ENCODE data around the gene SNN.
A peak's percentile ranks its signal among the peaks of the same experiment; 100 is the strongest.

Gene SNN

GRCh38 chr16:11667824-11668622 lies at the start of gene SNN:
Gene SNN (plus strand): TSS chr16:11668455. CDS start chr16:11676060, 7,605 bp downstream.
- peak; percentile 79 for DNase-seq (ENCODE audit: low read depth)

- peak; percentile 69 for DNase-seq (ENCODE audit: low read depth)
These were observed 48.9 kb upstream of the SNN start for GRCh38 chr16:11619327-11619851.

DNA sequence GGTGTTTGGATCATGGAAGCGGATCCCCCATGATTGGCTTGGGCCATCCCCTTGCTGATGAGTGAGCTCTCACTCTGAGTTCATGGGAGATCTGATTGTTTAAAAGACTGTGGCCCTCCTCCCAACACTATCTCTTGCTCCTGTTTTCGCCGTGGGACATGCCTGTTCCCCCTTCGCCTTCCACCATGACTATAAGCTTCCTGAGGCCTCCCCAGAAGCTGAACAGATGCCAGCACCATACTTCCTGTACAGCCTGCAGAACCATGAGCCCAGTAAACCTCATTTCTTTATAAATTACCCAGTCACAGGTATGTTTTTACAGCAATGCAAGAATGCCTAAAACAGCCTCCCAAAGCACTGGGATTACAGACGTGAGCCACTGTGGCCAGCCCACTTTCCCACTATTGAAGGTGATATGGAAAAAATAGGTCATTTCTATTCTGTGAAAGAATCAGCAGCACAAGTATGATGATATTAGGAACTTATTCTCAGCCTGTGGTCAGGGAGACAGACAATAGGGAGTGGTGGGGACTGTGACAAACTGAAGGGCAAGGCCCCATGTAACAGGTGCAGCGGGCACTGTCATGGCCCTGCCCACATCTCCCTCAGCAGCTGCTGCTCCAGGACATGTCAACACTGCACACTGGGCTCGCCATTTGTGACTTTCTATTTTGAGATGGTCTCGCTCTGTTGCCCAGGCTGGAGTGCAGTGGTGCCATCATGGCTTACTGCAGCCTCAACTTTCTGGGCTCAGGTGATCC lies 47.8 kb upstream of the SNN start:
- no peak for DNase-seq (ENCODE audit: low read depth)

DNA sequence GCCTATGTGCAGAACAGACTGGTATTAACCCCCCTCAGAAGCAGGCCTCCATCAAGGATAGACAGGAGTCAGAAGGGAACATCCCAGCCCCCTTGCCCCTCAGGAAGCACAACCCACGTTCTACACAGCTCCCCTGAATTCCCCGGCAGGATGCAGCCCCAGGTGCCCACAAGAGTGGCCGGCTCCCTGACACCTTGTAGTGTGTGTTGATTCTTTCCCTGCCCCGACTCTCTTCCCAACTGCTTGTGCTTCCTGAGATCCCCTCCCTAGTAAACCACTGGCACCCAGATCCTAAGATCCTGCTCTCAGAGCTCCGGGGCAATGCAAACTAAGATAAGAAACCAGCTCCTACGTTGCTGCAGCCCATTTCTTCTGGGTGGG lies 46.7 kb upstream of the SNN start:
- DNase-seq (ENCODE audit: low read depth), result no peak

GRCh38 chr16:11621920-11622651 lies 46.2 kb upstream of the SNN start:
- no peak for DNase-seq (ENCODE audit: low read depth)

DNA sequence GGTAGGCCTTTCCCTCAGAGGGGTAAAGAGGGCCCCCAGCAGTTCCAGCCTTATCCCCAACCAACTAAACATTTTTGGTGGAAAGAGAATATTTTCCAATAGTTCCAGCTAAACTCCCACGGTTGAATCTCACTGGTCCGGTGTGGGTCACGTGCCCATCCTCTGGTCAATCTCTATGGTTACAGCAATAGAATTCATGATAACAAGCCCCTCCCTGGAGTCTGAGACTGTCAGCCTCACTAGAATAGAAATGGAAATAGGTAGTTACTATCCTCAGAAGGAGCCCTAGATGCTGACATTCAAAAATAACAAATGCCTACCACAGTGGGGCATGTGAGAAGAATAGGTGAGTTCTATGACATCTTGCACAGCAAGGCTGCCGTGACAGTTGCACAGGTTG lies 44.0 kb upstream of the SNN start:
- DNase-seq (ENCODE audit: low read depth), result no peak

GRCh38 chr16:11624636-11625607 lies 43.3 kb upstream of the SNN start:
- DNase-seq (ENCODE audit: low read depth), result peak; percentile 53

- DNase-seq (ENCODE audit: low read depth), result no peak
These were observed 42.5 kb upstream of the SNN start for GRCh38 chr16:11625769-11626168.

DNA sequence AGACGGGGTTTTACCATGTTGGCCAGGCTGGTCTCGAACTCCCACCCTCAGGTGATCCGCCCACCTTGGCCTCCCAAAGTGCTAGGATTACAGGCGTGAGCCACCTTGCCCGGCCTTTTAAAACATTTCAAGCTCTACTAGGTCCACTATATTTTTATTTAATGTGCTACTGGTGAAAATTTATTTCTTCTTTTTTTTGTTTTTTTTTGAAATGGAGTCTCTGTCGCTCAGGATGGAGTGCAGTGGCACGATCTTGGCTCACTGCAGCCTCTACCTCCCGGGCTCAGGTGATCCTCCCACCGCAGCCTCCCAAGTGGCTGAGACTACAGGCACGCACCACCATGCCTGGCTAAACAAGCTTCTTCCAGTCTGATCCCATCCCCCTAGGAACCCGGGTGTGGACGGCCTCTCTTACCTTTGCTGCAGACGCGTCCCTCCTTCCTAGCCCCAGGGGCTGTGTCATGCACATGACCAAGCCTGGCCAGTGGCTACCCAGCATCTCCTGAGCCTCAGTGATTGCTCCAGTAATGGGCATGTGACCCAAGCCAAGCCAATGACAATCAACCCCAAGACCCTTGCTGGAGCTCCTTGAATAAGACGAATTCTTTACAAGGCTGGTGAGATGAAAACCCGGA lies 41.5 kb upstream of the SNN start:
- DNase-seq (ENCODE audit: low read depth), result no peak

- no peak for DNase-seq (ENCODE audit: low read depth)
These were observed 41.0 kb upstream of the SNN start for GRCh38 chr16:11627292-11627663.

DNA sequence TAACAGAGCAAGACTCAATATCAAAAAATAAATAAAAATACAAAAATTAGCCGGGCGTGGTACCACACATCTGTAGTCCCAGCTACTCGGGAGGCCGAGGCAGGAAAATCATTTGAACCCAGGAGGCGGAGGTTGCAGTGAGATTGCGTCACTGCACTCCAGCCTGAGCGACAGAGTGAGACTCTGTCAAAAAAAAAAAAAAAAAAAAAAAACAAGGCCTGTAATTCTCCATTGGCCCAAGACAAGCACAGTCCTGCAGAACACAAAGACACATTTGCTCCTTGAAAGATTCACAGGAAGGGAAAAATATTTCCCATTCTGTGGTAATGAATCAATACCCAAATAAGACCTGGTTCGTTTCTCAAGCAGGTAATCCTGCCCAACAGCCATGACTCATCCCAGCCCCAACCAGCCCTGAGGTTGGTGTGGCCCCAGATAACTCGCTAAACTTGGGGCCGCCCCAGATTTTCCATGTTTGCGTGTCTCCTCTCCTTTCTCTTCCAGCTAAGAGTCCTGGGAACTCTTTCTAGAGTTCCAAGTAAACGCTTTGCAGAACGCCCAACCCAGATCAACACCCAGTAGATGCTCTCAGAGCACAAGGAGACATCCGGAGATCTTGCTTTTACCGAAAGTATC lies 40.3 kb upstream of the SNN start:
- DNase-seq (ENCODE audit: low read depth), result peak; percentile 17

GRCh38 chr16:11629071-11630030 lies 38.9 kb upstream of the SNN start:
- no peak for DNase-seq (ENCODE audit: low read depth)

DNA sequence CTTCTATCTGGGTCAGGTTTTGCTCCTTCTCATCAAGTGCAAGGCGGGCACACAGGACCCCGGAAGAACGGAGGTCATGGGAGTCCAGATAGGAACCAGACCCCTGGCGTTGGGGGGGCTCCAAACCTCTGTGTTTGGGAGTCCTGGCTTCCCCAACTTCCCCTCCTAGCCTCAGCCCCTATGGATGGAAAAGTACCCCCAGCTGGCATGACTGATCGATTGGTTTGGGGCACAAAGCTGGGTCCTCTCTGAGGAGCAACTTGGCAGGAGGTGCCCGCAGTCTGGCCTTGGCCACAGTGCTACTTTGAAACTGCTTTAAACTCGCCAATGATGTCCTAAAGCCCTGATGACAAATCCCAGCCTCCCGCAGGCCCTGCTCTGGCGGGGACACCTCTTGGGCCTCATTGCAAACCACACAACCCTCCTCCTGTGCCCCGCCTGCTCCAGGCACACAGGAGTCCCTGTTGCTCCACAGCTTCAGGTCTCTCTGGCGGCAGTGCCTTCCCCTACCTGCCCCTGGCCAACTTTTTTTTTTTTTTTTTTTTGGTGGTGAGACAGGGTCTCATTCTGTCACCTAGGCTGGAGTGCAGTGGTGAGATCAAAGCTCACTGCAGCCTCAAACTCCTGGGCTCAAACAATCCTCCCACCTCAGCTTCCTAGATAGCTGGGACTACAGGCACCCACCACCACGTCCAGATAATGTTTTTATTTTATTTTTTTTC lies 38.0 kb upstream of the SNN start:
- no peak for DNase-seq (ENCODE audit: low read depth)

DNA sequence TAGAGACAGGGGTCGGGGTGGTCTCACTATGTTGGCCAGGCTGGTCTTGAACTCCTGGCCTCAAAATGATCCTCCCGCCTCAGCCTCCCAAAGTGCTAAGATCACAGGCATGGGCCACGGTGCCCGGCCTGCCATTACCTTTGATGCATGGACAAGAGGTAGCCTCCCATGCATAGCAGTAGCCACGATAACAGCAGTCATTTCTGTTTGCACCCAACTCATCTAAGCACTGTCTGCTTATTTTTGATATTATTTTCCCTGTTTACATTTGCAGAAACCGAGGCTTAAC lies 37.5 kb upstream of the SNN start:
- DNase-seq (ENCODE audit: low read depth), result no peak

GRCh38 chr16:11631214-11631613 lies 37.0 kb upstream of the SNN start:
- DNase-seq (ENCODE audit: low read depth), result no peak

DNA sequence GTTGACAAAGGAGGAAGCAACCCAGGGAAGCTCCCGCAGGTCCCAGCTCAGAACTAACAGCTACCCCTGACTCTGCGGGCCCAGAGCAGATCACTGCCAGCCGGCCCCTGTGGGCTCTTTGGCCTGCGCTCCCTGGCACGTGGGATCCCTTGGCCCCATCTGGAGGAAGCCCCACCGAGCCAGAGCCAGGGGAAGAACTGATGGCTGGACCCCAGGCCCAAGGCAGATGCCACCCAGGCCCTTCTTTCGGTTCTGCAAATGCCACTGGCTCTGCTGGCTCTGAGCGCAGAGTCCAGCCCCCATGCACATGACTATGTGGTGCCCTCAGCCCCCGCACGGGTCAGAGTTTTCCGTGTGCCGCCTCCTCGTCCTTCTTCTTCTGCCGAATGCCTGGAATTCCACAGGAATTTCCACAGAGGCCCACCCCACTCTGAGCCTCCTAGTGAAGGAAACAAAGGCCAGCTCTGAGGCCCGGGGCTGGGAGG lies 35.8 kb upstream of the SNN start:
- peak; percentile 89 for DNase-seq (ENCODE audit: low read depth)

DNA sequence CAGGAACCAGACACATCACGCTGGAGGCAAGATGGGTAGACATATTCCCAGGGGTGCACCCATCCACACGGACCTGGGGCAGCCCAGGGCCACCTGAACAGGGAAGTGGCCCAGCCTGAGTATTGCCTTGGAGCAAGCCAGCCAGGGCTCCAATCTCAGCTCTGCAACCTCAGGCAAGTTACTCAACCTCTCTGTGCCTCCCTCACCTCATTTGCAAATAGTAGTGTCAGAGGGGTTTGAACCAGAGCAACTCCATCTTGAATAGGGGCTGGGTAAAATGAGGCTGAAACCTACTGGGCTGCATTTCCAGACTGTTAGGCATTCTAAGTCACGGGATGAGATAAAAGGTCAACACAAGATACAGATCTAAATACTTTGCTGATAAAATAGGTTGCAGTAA lies 35.1 kb upstream of the SNN start:
- DNase-seq (ENCODE audit: low read depth), result no peak

DNA sequence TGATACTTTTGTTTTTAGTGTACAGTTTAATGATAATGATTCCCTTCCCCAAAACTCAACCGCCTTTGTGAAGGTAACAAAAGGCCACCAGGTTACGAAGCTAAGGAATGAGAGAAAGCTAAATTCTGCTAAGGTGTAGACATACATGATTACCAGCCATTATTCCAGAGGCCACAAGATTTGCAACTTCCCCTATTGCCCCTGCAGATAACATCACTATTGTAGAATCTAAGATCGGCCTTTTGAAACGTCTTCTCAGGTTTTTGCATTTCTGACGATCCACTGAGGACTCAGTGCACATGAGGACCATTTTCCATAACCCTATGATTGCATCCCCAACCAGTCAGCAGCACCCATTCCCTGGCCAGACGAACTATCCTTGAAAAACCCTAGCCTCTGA lies 33.9 kb upstream of the SNN start:
- no peak for DNase-seq (ENCODE audit: low read depth)

Data from fibroblast of gingiva (primary cell).